ENCODE results near the gene RRBP1. TPM values are rescaled to one million over a fixed set of nuclear protein-coding genes. Genes with fewer than 3 reads are reported as not detected.
A peak's percentile ranks its signal among the peaks of the same experiment; 100 is the strongest.

RRBP1 gene
- total and polyA plus RNA-seq, 3 donors from 2014 or later = 93.8 to 146 (median 144) TPM

- 93 to 94% methylated on average over 23 to 33 of the region's 33 CpGs for WGBS, 2 donors
- Histone ChIP-seq H3K27ac (no peak overlapping the region), H3K4me1 (no peaks in the 10 kb centered on the region), H3K36me3 (ENCODE audit: low read depth, missing control alignments) (no peaks in the 10 kb centered on the region), H3K4me3 (no peak overlapping the region), H3K27me3 (no peaks in the 10 kb centered on the region), H3K9me3 (no peaks in the 10 kb centered on the region)
- intact Hi-C loops (cut with DNase I; ENCODE audit: low total_unique reads) = no loop called here
- no peak for TF ChIP-seq CTCF (IDR thresholded peaks at IDR 0.05)
- TF ChIP-seq POLR2A (IDR thresholded peaks at IDR 0.05) = no peak
- DNase-seq = peak; percentile 11
These were observed 61.4 kb downstream of the RRBP1 start for GRCh38 chr20:17620371-17621228.

- no peak for DNase-seq
- Histone ChIP-seq H3K27ac (no peak overlapping the region), H3K9me3 (no peaks in the 10 kb centered on the region), H3K36me3 (ENCODE audit: low read depth, missing control alignments) (no peaks in the 10 kb centered on the region), H3K4me3 (no peak overlapping the region), H3K27me3 (no peaks in the 10 kb centered on the region), H3K4me1 (no peaks in the 10 kb centered on the region)
- WGBS, 2 donors = 91 to 92% methylated on average over 12 to 29 of the region's 29 CpGs
- intact Hi-C loops (cut with DNase I; ENCODE audit: low total_unique reads) = loop anchor here (5.0 kb wide), 1 partner anchor 82 kb away; no protein-coding TSS in a partner anchor
- no peak for TF ChIP-seq CTCF (IDR thresholded peaks at IDR 0.05)
- TF ChIP-seq POLR2A (IDR thresholded peaks at IDR 0.05) = no peak
These were observed 62.5 kb downstream of the RRBP1 start for GRCh38 chr20:17619351-17620093.

GRCh38 chr20:17618673-17619013 is 63.4 kb downstream of the RRBP1 start:
- Histone ChIP-seq H3K27me3 (no peaks in the 10 kb centered on the region), H3K4me1 (no peaks in the 10 kb centered on the region), H3K27ac (no peak overlapping the region), H3K4me3 (no peak overlapping the region), H3K36me3 (ENCODE audit: low read depth, missing control alignments) (no peaks in the 10 kb centered on the region), H3K9me3 (no peaks in the 10 kb centered on the region)
- no peak for DNase-seq
- intact Hi-C loops (cut with DNase I; ENCODE audit: low total_unique reads) = loop anchor here (5.0 kb wide), 1 partner anchor 81 kb away; no protein-coding TSS in a partner anchor
- TF ChIP-seq CTCF (IDR thresholded peaks at IDR 0.05) = no peak
- no peak for TF ChIP-seq POLR2A (IDR thresholded peaks at IDR 0.05)
- WGBS, 2 donors = 91 to 95% methylated on average over 10 of the region's 10 CpGs

- no peaks in the 10 kb centered on the region for H3K9me3 ChIP-seq
- TF ChIP-seq CTCF (IDR thresholded peaks at IDR 0.05) = no peak
- no peak for TF ChIP-seq POLR2A (IDR thresholded peaks at IDR 0.05)
- WGBS, 2 donors = 93 to 95% methylated on average over 13 to 20 of the region's 20 CpGs
- H3K36me3 ChIP-seq (ENCODE audit: low read depth, missing control alignments) = no peaks in the 10 kb centered on the region
- H3K4me1 ChIP-seq = no peaks in the 10 kb centered on the region
- intact Hi-C loops (cut with DNase I; ENCODE audit: low total_unique reads) = loop anchor here (5.0 kb wide), 1 partner anchor 81 kb away; no protein-coding TSS in a partner anchor
- no peak overlapping the region for H3K4me3 ChIP-seq
- no peaks in the 10 kb centered on the region for H3K27me3 ChIP-seq
- DNase-seq = no peak
- H3K27ac ChIP-seq = no peak overlapping the region
These were observed 64.0 kb downstream of the RRBP1 start for GRCh38 chr20:17617868-17618672.
